AG10803 (cell line): Measurements from ENCODE around the gene CRY1.
A peak's percentile ranks its signal among the peaks of the same experiment; 100 is the strongest.

ENCODE experiments used
- DNase-seq: peaks from one replicate; pipeline ENCODE4 v3.0.0; 2010; ENCODE audit warnings: low read depth
- H3K4me3 ChIP-seq: 2 replicates; pipeline ENCODE4 v1.5.1; 2011; ENCODE audit warnings: mild to moderate bottlenecking, low read length, control low read depth
- TF ChIP-seq, protein P1 (sequence below): conservative IDR thresholded peaks from 2 replicates; pipeline ENCODE4 v1.5.1; 2011; ENCODE audit warnings: mild to moderate bottlenecking, low read length, control low read depth, inconsistent platforms

Gene CRY1

GRCh38 chr12:107131832-107132616, 38.7 kb upstream of the CRY1 start:
- H3K4me3 ChIP-seq, result no peak overlapping the region
- peak; percentile 61 for DNase-seq
- TF ChIP-seq, protein P1, sequence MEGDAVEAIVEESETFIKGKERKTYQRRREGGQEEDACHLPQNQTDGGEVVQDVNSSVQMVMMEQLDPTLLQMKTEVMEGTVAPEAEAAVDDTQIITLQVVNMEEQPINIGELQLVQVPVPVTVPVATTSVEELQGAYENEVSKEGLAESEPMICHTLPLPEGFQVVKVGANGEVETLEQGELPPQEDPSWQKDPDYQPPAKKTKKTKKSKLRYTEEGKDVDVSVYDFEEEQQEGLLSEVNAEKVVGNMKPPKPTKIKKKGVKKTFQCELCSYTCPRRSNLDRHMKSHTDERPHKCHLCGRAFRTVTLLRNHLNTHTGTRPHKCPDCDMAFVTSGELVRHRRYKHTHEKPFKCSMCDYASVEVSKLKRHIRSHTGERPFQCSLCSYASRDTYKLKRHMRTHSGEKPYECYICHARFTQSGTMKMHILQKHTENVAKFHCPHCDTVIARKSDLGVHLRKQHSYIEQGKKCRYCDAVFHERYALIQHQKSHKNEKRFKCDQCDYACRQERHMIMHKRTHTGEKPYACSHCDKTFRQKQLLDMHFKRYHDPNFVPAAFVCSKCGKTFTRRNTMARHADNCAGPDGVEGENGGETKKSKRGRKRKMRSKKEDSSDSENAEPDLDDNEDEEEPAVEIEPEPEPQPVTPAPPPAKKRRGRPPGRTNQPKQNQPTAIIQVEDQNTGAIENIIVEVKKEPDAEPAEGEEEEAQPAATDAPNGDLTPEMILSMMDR, result peak; percentile 92

GRCh38 chr12:107130830-107131611, 37.7 kb upstream of the CRY1 start:
- TF ChIP-seq, protein P1, result no peak
- H3K4me3 ChIP-seq, result no peak overlapping the region
- DNase-seq, result no peak

GRCh38 chr12:107129315-107129930, 36.1 kb upstream of the CRY1 start:
- TF ChIP-seq, protein P1, result no peak
- no peak overlapping the region for H3K4me3 ChIP-seq
- no peak for DNase-seq

GRCh38 chr12:107127482-107128430, 34.4 kb upstream of the CRY1 start:
- TF ChIP-seq, protein P1, result no peak
- no peak overlapping the region for H3K4me3 ChIP-seq
- no peak for DNase-seq

DNA sequence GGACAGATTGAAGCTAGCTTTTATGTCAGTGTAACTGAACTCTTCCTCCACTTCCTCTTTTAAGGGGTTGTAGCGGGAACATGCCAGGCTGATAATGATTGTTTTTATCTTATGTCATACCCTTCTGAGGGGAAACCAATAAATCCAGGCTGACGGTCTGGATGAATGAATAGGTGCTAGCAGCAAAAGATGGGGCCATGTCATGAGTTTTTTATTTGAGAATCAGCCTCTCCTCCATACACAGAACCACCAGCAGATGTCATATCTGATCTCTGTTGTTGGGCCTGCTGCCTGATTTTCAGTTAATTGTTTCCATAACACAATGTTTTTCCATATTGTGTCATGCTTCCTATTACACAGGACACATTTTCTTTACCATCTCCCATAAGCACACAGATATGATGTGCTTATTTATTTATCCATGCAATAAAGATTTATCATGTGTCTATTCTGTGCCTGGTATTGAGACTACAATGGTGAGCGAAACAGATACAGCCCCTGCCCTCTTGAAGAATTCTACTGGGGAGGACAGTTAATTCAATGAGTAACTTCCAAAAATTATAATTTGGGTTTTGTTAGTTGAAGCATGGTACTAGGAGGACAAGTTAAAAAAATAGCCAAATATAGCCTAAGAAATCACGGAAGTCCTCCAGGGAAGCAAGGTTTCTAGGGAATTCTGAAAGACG, 33.6 kb upstream of the CRY1 start:
- TF ChIP-seq, protein P1, result peak; percentile 61
- no peak overlapping the region for H3K4me3 ChIP-seq
- DNase-seq, result peak; percentile 39

GRCh38 chr12:107125833-107126232, 32.5 kb upstream of the CRY1 start:
- DNase-seq, result no peak
- TF ChIP-seq, protein P1, result no peak
- H3K4me3 ChIP-seq, result no peak overlapping the region
